Inferior parietal cortex (tissue), 1 donor: ENCODE data around the gene FBLN2.
"Not testable (repeated sequence)": the region's sequence is repeated elsewhere in the genome, so short reads cannot be mapped to it uniquely, and the experiment has no call there.

Experiments
- DNase-seq: peaks from one replicate; pipeline ENCODE4 v3.0.0-alpha.2; 2016; ENCODE audit errors: extremely low spot score

Gene FBLN2

GRCh38 chr3:13513913-13514517 lies 34.9 kb upstream of the FBLN2 start:
- DNase-seq, result no peak

- no peak for DNase-seq
These were observed 34.1 kb upstream of the FBLN2 start for GRCh38 chr3:13514639-13515435.

GRCh38 chr3:13515786-13516759 lies 32.9 kb upstream of the FBLN2 start:
- DNase-seq, result no peak

GRCh38 chr3:13516760-13517135 lies 32.2 kb upstream of the FBLN2 start:
- DNase-seq, result no peak

GRCh38 chr3:13517253-13517977 lies 31.5 kb upstream of the FBLN2 start:
- DNase-seq, result no peak

- DNase-seq, result peak; percentile 43
These were observed 30.4 kb upstream of the FBLN2 start for GRCh38 chr3:13518516-13518953.

GRCh38 chr3:13519006-13519791 lies 29.7 kb upstream of the FBLN2 start:
- DNase-seq, result no peak

GRCh38 chr3:13520326-13520880 lies 28.5 kb upstream of the FBLN2 start:
- no peak for DNase-seq

- no peak for DNase-seq
These were observed 27.6 kb upstream of the FBLN2 start for GRCh38 chr3:13521309-13521708.

GRCh38 chr3:13521749-13522148 lies 27.2 kb upstream of the FBLN2 start:
- DNase-seq, result not testable (repeated sequence)

GRCh38 chr3:13522236-13522635 lies 26.7 kb upstream of the FBLN2 start:
- no peak for DNase-seq

- DNase-seq, result no peak
These were observed 23.8 kb upstream of the FBLN2 start for GRCh38 chr3:13524979-13525669.

GRCh38 chr3:13525827-13526625 lies 22.9 kb upstream of the FBLN2 start:
- DNase-seq, result no peak

- no peak for DNase-seq
These were observed 22.3 kb upstream of the FBLN2 start for GRCh38 chr3:13526626-13526949.

- DNase-seq, result no peak
These were observed 20.6 kb upstream of the FBLN2 start for GRCh38 chr3:13528217-13528867.

- no peak for DNase-seq
These were observed 19.5 kb upstream of the FBLN2 start for GRCh38 chr3:13529196-13530112.

GRCh38 chr3:13530241-13531009 lies 18.5 kb upstream of the FBLN2 start:
- DNase-seq, result no peak
